Neural progenitor cell (in vitro differentiated cells): Measurements from ENCODE around the gene LRP3. TPM values are rescaled to one million over a fixed set of nuclear protein-coding genes. Genes with fewer than 3 reads are reported as not detected.

Experiments
- DNase-seq: peaks from one replicate; pipeline ENCODE4 v3.0.0-alpha.2; 2016; ENCODE audit warnings: low spot score
- H2AFZ ChIP-seq: fragments of 200-600 bp; sonication (generic); replicated peaks from 2 replicates; pipeline ENCODE4 v1.6.1; 2016; ENCODE audit warnings: antibody characterized with exemption
- H3F3A ChIP-seq: fragments of 200-600 bp; sonication (generic); 2 replicates; pipeline ENCODE4 v1.6.1; 2016; ENCODE audit warnings: antibody characterized with exemption, low read depth
- H3K27ac ChIP-seq: fragments of 200-600 bp; sonication (generic); 2 replicates; pipeline ENCODE4 v1.5.1; 2016; ENCODE audit warnings: mild to moderate bottlenecking
- H3K27me3 ChIP-seq: fragments of 200-600 bp; sonication (generic); 2 replicates; pipeline ENCODE4 v1.6.1; 2016; ENCODE audit warnings: mild to moderate bottlenecking, moderate library complexity
- H3K36me3 ChIP-seq: fragments of 200-600 bp; sonication (generic); 2 replicates; pipeline ENCODE4 v1.5.1; 2016
- H3K4me1 ChIP-seq: fragments of 200-600 bp; sonication (generic); 2 replicates; pipeline ENCODE4 v1.6.1; 2016; ENCODE audit warnings: mixed run types
- H3K4me2 ChIP-seq: fragments of 200-600 bp; sonication (generic); 2 replicates; pipeline ENCODE4 v1.6.1; 2016
- H3K4me3 ChIP-seq: fragments of 200-600 bp; sonication (generic); 2 replicates; pipeline ENCODE4 v1.5.1; 2016
- H3K79me2 ChIP-seq: fragments of 200-600 bp; sonication (generic); 2 replicates; pipeline ENCODE4 v1.6.1; 2016; ENCODE audit warnings: low read depth
- H3K9ac ChIP-seq: fragments of 200-600 bp; sonication (generic); 2 replicates; pipeline ENCODE4 v1.6.1; 2016
- H3K9me3 ChIP-seq: fragments of 200-600 bp; sonication (generic); 2 replicates; pipeline ENCODE4 v1.5.1; 2016; ENCODE audit warnings: low read depth
- H4K20me1 ChIP-seq: fragments of 200-600 bp; sonication (generic); 2 replicates; pipeline ENCODE4 v1.6.1; 2016; ENCODE audit warnings: low read depth
- H3K27ac Mint-ChIP-seq: 3 replicates; pipeline ENCODE4 v1.8.0; 2021; ENCODE audit warnings: mixed read lengths
- H3K27me3 Mint-ChIP-seq: 2 replicates; pipeline ENCODE4 v1.8.0; 2022; ENCODE audit warnings: low read depth, mild to moderate bottlenecking, inconsistent platforms, moderate library complexity, mixed read lengths; ENCODE audit not compliant: insufficient read depth
- H3K36me3 Mint-ChIP-seq: 3 replicates; pipeline ENCODE4 v1.8.0; 2021; ENCODE audit warnings: mixed read lengths
- H3K4me1 Mint-ChIP-seq: 3 replicates; pipeline ENCODE4 v1.8.0; 2021; ENCODE audit warnings: mixed read lengths
- H3K4me3 Mint-ChIP-seq: 3 replicates; pipeline ENCODE4 v1.8.0; 2021; ENCODE audit warnings: mild to moderate bottlenecking, moderate library complexity, mixed read lengths
- H3K9me3 Mint-ChIP-seq: 3 replicates; pipeline ENCODE4 v1.8.0; 2020; ENCODE audit warnings: mixed read lengths
- EZH2 ChIP-seq: fragments of 200-600 bp; sonication (generic); IDR thresholded peaks from 2 replicates; pipeline ENCODE4 v1.6.1; 2017; ENCODE audit warnings: antibody characterized with exemption, mild to moderate bottlenecking, moderate library complexity
- EZH2phosphoT487 ChIP-seq: fragments of 200-600 bp; sonication (generic); IDR thresholded peaks from 2 replicates; pipeline ENCODE4 v1.6.1; 2017; ENCODE audit warnings: antibody characterized with exemption
- total RNA-seq: library from RNA; depleted of rRNA; stranded (reverse); fragments of >200 nt; gene quantifications from 2 replicates; pipeline ENCODE4 v1.2.3, GENCODE V29; 2015; ENCODE audit warnings: low replicate concordance
- TF ChIP-seq, protein P1 (sequence below): fragments of 200-600 bp; sonication (generic); IDR thresholded peaks from 2 replicates; pipeline ENCODE4 v1.5.1; 2017; ENCODE audit warnings: antibody characterized with exemption, mild to moderate bottlenecking

Gene LRP3
- total RNA-seq, 1 donor from 2014 or later = 7.5 TPM

DNA sequence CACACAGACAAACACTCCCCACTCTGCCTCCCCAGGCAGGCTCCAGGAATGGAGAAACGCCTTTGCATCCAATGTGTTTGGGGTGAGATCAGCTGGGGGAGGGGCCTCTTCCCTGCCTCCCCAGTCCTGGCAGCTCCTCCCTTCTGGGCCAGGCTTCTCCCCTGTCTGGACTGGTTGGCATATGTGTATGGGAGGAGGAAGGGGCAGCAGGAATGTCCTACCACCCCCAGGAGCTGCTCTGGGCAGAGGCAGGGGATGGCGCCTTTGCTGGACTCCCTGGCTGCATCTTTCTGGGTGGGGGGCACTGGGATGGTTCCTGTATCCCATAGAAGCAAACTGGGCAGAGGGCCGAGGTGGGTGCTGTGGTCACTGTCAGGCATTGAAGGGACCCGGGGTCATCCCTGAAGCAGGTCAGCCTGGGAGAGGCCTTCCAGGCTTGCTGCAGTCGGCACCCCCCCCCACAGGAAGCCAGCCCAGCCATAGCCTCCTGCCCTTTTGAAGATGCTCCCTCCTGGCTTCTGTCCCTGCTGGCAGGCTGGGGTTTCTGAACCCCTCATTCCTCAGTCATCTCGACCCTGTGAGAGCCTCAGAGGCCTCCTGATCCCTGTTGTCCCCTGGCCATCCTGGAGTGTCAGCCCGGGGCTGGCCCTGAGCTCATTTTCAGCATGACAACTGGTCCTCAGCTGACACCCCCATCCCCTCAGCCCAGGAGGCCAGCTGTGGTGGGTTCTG lies 52.7 kb downstream of the LRP3 start:
- Histone ChIP-seq H3K4me2 (no peak overlapping the region), H3K79me2 (no peaks in the 10 kb centered on the region), H4K20me1 (no peaks in the 10 kb centered on the region), H3K36me3 (no peaks in the 10 kb centered on the region), H3K4me3 (no peak overlapping the region), H3F3A (peaks cover 3% of the 10 kb centered on the region), H3K9me3 (peaks cover 5% of the 10 kb centered on the region), H2AFZ (no peak overlapping the region), H3K4me1 (no peaks in the 10 kb centered on the region), H3K9ac (no peak overlapping the region), H3K27ac (no peak overlapping the region), H3K27me3 (no peaks in the 10 kb centered on the region)
- H3K9me3 Mint-ChIP-seq = peaks cover 2% of the 10 kb centered on the region
- peaks cover 6% of the 10 kb centered on the region for H3K27me3 Mint-ChIP-seq
- no peaks in the 10 kb centered on the region for H3K4me1 Mint-ChIP-seq
- H3K27ac Mint-ChIP-seq = no peak overlapping the region
- H3K4me3 Mint-ChIP-seq = no peak overlapping the region
- no peaks in the 10 kb centered on the region for H3K36me3 Mint-ChIP-seq
- TF ChIP-seq, protein P1, sequence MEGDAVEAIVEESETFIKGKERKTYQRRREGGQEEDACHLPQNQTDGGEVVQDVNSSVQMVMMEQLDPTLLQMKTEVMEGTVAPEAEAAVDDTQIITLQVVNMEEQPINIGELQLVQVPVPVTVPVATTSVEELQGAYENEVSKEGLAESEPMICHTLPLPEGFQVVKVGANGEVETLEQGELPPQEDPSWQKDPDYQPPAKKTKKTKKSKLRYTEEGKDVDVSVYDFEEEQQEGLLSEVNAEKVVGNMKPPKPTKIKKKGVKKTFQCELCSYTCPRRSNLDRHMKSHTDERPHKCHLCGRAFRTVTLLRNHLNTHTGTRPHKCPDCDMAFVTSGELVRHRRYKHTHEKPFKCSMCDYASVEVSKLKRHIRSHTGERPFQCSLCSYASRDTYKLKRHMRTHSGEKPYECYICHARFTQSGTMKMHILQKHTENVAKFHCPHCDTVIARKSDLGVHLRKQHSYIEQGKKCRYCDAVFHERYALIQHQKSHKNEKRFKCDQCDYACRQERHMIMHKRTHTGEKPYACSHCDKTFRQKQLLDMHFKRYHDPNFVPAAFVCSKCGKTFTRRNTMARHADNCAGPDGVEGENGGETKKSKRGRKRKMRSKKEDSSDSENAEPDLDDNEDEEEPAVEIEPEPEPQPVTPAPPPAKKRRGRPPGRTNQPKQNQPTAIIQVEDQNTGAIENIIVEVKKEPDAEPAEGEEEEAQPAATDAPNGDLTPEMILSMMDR = no peak
- TF ChIP-seq EZH2phosphoT487 (no peak), EZH2 (no peak)
- DNase-seq = no peak

DNA sequence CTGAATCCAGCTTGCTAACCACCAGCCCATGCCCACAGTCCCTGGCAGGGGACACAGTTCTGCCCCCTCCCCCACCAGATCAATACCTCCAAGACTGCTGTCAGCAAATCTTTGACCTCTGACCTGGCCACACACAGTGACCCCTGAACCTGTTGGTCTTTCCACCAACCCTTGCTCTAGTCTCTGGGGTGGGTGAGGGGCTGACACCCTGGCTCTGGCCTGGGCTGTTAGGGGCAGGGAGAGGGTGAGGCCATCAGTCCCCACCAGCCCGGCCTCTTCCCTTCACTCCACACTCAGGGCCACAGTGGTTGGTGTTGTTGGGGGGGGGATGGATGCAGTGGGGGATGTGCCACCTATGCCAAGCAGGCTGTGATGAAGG lies 53.3 kb downstream of the LRP3 start:
- Mint-ChIP-seq H3K4me1 (no peaks in the 10 kb centered on the region), H3K27me3 (peaks cover 6% of the 10 kb centered on the region), H3K36me3 (no peaks in the 10 kb centered on the region), H3K4me3 (no peak overlapping the region), H3K9me3 (peaks cover 2% of the 10 kb centered on the region), H3K27ac (no peak overlapping the region)
- no peaks in the 10 kb centered on the region for H3K27me3 ChIP-seq
- peaks cover 3% of the 10 kb centered on the region for H3F3A ChIP-seq
- no peak overlapping the region for H3K4me3 ChIP-seq
- H3K36me3 ChIP-seq = no peaks in the 10 kb centered on the region
- TF ChIP-seq EZH2phosphoT487 = no peak
- TF ChIP-seq EZH2 = no peak
- TF ChIP-seq, protein P1 = no peak
- no peaks in the 10 kb centered on the region for H4K20me1 ChIP-seq
- peaks cover 5% of the 10 kb centered on the region for H3K9me3 ChIP-seq
- H2AFZ ChIP-seq = no peak overlapping the region
- no peak overlapping the region for H3K9ac ChIP-seq
- no peak for DNase-seq
- H3K79me2 ChIP-seq = no peaks in the 10 kb centered on the region
- H3K4me2 ChIP-seq = no peak overlapping the region
- no peak overlapping the region for H3K27ac ChIP-seq
- H3K4me1 ChIP-seq = no peaks in the 10 kb centered on the region

DNA sequence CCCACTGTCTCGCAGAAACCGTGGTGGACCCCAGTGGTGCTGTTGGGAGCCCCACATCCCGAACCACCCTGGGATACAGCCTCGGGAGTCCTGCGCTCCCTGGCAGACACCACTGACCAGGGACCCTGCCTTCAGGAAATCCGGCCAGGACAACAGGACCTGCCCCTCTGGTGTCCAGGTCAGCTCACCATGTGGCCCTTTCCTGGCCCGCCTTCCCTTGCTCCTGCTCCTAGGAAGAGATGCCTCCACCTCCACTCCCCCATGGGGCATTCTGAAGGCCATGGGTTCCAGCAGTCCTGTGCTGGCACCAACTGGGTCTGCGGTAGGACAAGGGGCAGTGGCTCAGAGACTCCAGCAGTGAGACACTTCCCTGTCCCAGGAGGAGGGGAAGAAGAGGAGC lies 54.0 kb downstream of the LRP3 start:
- Histone ChIP-seq H3K4me3 (no peak overlapping the region), H3K9ac (no peak overlapping the region), H3K79me2 (no peaks in the 10 kb centered on the region), H3K27me3 (no peaks in the 10 kb centered on the region), H3K4me2 (no peak overlapping the region), H3K9me3 (peaks cover 5% of the 10 kb centered on the region), H2AFZ (no peak overlapping the region), H4K20me1 (no peaks in the 10 kb centered on the region), H3K4me1 (no peaks in the 10 kb centered on the region), H3F3A (peaks cover 3% of the 10 kb centered on the region), H3K27ac (no peak overlapping the region), H3K36me3 (no peaks in the 10 kb centered on the region)
- H3K9me3 Mint-ChIP-seq = peaks cover 2% of the 10 kb centered on the region
- no peak for TF ChIP-seq EZH2
- TF ChIP-seq, protein P1 = no peak
- TF ChIP-seq EZH2phosphoT487 = no peak
- H3K27ac Mint-ChIP-seq = peak overlapping the region; percentile 79
- H3K27me3 Mint-ChIP-seq = peaks cover 6% of the 10 kb centered on the region
- no peak overlapping the region for H3K4me3 Mint-ChIP-seq
- no peaks in the 10 kb centered on the region for H3K4me1 Mint-ChIP-seq
- no peak for DNase-seq
- no peaks in the 10 kb centered on the region for H3K36me3 Mint-ChIP-seq
